ENCODE results near the gene SHROOM2.
A peak's percentile ranks its signal among the peaks of the same experiment; 100 is the strongest.
"Not testable (repeated sequence)": the region's sequence is repeated elsewhere in the genome, so short reads cannot be mapped to it uniquely, and the experiment has no call there.

SHROOM2 gene

GRCh38 chrX:9789555-9789954 lies 3.3 kb downstream of the SHROOM2 start:
- H3K4me3 ChIP-seq: no peak overlapping the region
- H3K36me3 ChIP-seq: no peaks in the 10 kb centered on the region
- H3K27me3 ChIP-seq: peaks cover 0 to 17% (median 0%) of the 10 kb centered on the region in 11 experiments; a peak in 3 of 22 replicates
- H4K20me1 ChIP-seq: no peaks in the 10 kb centered on the region
- H3K4me1 ChIP-seq: peaks cover 0 to 17% (median 0%) of the 10 kb centered on the region in 10 experiments; a peak in 6 of 20 replicates
- H3K27ac ChIP-seq: no peak overlapping the region
- TF ChIP-seq Cebpa-rat (IDR thresholded peaks at IDR 0.05): no peak
- peak overlapping the region in 3 of 11 experiments; percentile 1 to 64 (median 60); a peak in 5 of 22 replicates for H3K4me2 ChIP-seq
- H3K9me3 ChIP-seq (replicated peaks in 1 of 11): peaks cover 19 to 27% (median 24%) of the 10 kb centered on the region in 11 experiments
- H3K9ac ChIP-seq: no peak overlapping the region

GRCh38 chrX:9790866-9791265 lies 4.6 kb downstream of the SHROOM2 start:
- Histone ChIP-seq H3K27me3 (peaks cover 0 to 15% (median 0%) of the 10 kb centered on the region in 11 experiments; a peak in 3 of 22 replicates), H3K9me3 (replicated peaks in 1 of 11) (peaks cover 17 to 25% (median 21%) of the 10 kb centered on the region in 11 experiments), H3K4me2 (no peak overlapping the region), H3K27ac (no peak overlapping the region), H3K4me1 (peaks cover 0 to 17% (median 0%) of the 10 kb centered on the region in 10 experiments; a peak in 6 of 20 replicates), H3K36me3 (no peaks in the 10 kb centered on the region; a peak in 1 of 22 replicates), H3K9ac (no peak overlapping the region), H3K4me3 (no peak overlapping the region), H4K20me1 (no peaks in the 10 kb centered on the region)
- no peak for TF ChIP-seq Cebpa-rat (IDR thresholded peaks at IDR 0.05)

- Histone ChIP-seq H3K27ac (no peak overlapping the region), H3K4me2 (no peak overlapping the region), H3K4me3 (no peak overlapping the region), H3K9me3 (replicated peaks in 1 of 11) (peaks cover 14 to 38% (median 26%) of the 10 kb centered on the region in 11 experiments; a peak in 21 of 22 replicates), H3K27me3 (peaks cover 0 to 4% (median 0%) of the 10 kb centered on the region in 11 experiments; a peak in 1 of 22 replicates), H4K20me1 (no peaks in the 10 kb centered on the region), H3K4me1 (peaks cover 0 to 4% (median 0%) of the 10 kb centered on the region in 10 experiments; a peak in 4 of 20 replicates), H3K36me3 (no peaks in the 10 kb centered on the region; a peak in 1 of 22 replicates), H3K9ac (no peak overlapping the region)
- no peak for TF ChIP-seq Cebpa-rat (IDR thresholded peaks at IDR 0.05)
Observed at GRCh38 chrX:9794495-9794894, 8.3 kb downstream of the SHROOM2 start.

GRCh38 chrX:9797384-9798360 lies 11.4 kb downstream of the SHROOM2 start:
- Histone ChIP-seq H3K4me3 (no peak overlapping the region), H3K27ac (no peak overlapping the region), H3K36me3 (no peaks in the 10 kb centered on the region; a peak in 1 of 22 replicates), H3K9ac (no peak overlapping the region), H3K4me1 (no peaks in the 10 kb centered on the region), H3K9me3 (replicated peaks in 1 of 11) (peaks cover 40 to 67% (median 52%) of the 10 kb centered on the region in 11 experiments), H4K20me1 (no peaks in the 10 kb centered on the region), H3K27me3 (no peaks in the 10 kb centered on the region), H3K4me2 (no peak overlapping the region)
- TF ChIP-seq Cebpa-rat (IDR thresholded peaks at IDR 0.05): no peak

GRCh38 chrX:9802737-9803136 lies 16.5 kb downstream of the SHROOM2 start:
- no peaks in the 10 kb centered on the region for H3K27me3 ChIP-seq
- no peak overlapping the region for H3K4me2 ChIP-seq
- no peak overlapping the region for H3K4me3 ChIP-seq
- no peak for TF ChIP-seq Cebpa-rat (IDR thresholded peaks at IDR 0.05)
- H3K27ac ChIP-seq: no peak overlapping the region
- no peaks in the 10 kb centered on the region for H3K4me1 ChIP-seq
- no peak overlapping the region for H3K9ac ChIP-seq
- H4K20me1 ChIP-seq: no peaks in the 10 kb centered on the region
- H3K9me3 ChIP-seq (replicated peaks in 1 of 11): peaks cover 28 to 37% (median 34%) of the 10 kb centered on the region in 11 experiments
- no peaks in the 10 kb centered on the region for H3K36me3 ChIP-seq

DNA sequence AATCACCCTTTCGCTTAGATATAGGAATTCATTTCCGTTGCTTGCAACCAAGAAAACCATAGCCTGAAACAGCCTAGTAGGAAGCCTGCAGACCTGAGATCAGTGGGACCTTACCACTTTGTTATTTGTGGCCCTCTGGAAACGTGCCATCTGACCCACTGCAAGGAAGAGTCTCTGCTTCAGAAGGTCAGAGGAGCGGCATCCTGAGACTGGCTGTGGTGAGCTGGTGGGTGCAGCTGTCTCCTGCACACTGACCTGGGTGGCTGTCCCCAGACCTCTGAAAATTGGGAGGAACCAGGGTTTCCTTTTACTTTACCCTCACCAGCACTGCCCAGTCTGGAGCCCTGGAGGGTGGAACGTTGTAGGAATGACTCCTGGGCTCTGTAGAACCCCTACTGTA lies 18.2 kb downstream of the SHROOM2 start:
- no peak for TF ChIP-seq Cebpa-rat (IDR thresholded peaks at IDR 0.05)
- H3K4me3 ChIP-seq: no peak overlapping the region
- no peaks in the 10 kb centered on the region for H4K20me1 ChIP-seq
- no peak overlapping the region for H3K9ac ChIP-seq
- no peak overlapping the region for H3K4me2 ChIP-seq
- H3K36me3 ChIP-seq: no peaks in the 10 kb centered on the region
- H3K27me3 ChIP-seq: no peaks in the 10 kb centered on the region
- H3K9me3 ChIP-seq (replicated peaks in 1 of 11): peaks cover 22 to 30% (median 27%) of the 10 kb centered on the region in 11 experiments
- H3K4me1 ChIP-seq: no peaks in the 10 kb centered on the region
- H3K27ac ChIP-seq: no peak overlapping the region

DNA sequence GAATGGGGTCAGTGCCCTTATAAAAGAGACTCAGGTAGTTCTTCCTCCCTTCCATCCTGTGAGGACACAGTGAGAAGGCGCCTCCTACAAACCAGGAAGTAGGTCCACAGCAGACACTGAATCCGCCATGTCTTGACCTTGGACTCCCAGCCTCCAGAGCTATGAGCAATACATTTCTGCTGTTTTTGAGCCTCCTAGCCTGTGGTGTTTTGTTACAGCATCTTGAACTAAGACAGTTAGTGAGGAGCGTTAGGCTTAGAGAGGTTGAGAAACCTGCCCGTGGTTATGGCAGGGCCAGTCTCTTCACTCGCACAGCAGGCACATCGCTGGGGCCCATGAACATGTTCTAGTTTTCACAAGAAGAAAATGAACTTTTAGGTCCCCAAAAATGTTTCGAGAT lies 19.7 kb downstream of the SHROOM2 start:
- TF ChIP-seq Cebpa-rat (IDR thresholded peaks at IDR 0.05): no peak
- Histone ChIP-seq H3K9ac (no peak overlapping the region), H3K4me2 (no peak overlapping the region), H3K4me3 (no peak overlapping the region), H3K27me3 (no peaks in the 10 kb centered on the region), H3K36me3 (no peaks in the 10 kb centered on the region), H3K27ac (no peak overlapping the region), H4K20me1 (no peaks in the 10 kb centered on the region), H3K9me3 (replicated peaks in 1 of 11) (peaks cover 7 to 15% (median 12%) of the 10 kb centered on the region in 11 experiments; a peak in 21 of 22 replicates), H3K4me1 (no peaks in the 10 kb centered on the region)

- Histone ChIP-seq H3K4me2 (no peak overlapping the region), H3K4me1 (no peaks in the 10 kb centered on the region), H3K27ac (no peak overlapping the region), H3K27me3 (no peaks in the 10 kb centered on the region), H3K9me3 (replicated peaks in 1 of 11) (no peaks in the 10 kb centered on the region; a peak in 1 of 22 replicates), H3K9ac (no peak overlapping the region), H3K4me3 (no peak overlapping the region), H3K36me3 (no peaks in the 10 kb centered on the region), H4K20me1 (no peaks in the 10 kb centered on the region)
- TF ChIP-seq Cebpa-rat (IDR thresholded peaks at IDR 0.05): no peak
Observed at GRCh38 chrX:9807355-9808182, 21.3 kb downstream of the SHROOM2 start.

GRCh38 chrX:9809876-9810275 lies 23.6 kb downstream of the SHROOM2 start:
- H3K4me3 ChIP-seq; H3K9me3 ChIP-seq (replicated peaks in 1 of 11); H3K9ac ChIP-seq; H3K27ac ChIP-seq; H4K20me1 ChIP-seq; H3K27me3 ChIP-seq; H3K4me2 ChIP-seq; H3K36me3 ChIP-seq; H3K4me1 ChIP-seq: not testable (repeated sequence)

- not testable (repeated sequence) for H3K4me3 ChIP-seq; H3K36me3 ChIP-seq; H3K9me3 ChIP-seq (replicated peaks in 1 of 11); H3K27me3 ChIP-seq; H4K20me1 ChIP-seq; H3K4me2 ChIP-seq; H3K9ac ChIP-seq; H3K4me1 ChIP-seq; H3K27ac ChIP-seq
Observed at GRCh38 chrX:9811086-9811485, 24.9 kb downstream of the SHROOM2 start.
